NCI-H510A (cell line): Measurements from ENCODE around the gene GNA12.

Experiments used
- DNase-seq: peaks from one replicate; lab custom pipeline; 2025; lab: John Stamatoyannopoulos, UW

Gene GNA12

GRCh38 chr7:2834748-2835441, 9.2 kb downstream of the GNA12 start:
- DNase-seq: peak; percentile 43

GRCh38 chr7:2833083-2833910, 10.8 kb downstream of the GNA12 start:
- DNase-seq: no peak

- no peak for DNase-seq
Observed at GRCh38 chr7:2832461-2832860, 11.6 kb downstream of the GNA12 start.

DNA sequence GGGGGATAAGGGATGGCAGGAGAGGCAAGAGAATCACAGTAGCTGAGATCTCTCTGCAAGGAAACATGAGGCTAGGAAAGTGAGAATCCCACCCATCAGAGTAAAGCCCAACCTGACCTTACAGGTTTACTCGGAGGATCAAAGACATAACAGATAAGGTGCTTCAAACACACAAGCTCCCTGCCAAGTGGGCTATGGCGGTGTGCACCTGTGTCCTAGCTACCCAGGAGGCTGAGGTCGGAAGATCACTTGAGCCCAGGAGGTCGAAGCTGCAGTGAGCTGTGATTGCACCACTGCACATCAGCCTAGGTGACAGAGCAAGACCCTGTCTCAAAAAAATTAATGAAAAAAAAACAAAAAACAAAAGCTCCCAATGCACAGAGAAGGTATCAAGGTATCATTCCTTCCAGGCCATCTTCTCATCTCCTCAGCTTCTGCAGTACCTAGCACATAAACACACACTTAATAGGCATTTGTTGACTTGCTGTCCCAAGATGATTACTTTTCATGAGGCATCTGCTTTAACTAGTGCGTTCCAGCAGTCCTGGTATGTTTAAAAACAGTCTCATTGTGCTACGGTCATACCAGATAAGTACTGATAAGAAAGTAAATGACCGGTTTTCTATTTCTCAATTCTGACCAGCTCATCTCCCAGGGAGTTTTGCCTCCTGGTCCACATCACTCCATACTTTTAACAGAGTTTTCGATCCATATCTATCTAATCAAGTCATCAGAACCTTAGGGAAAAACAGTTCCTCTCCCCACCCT, 13.3 kb downstream of the GNA12 start:
- no peak for DNase-seq

GRCh38 chr7:2829040-2829439, 15.1 kb downstream of the GNA12 start:
- DNase-seq: no peak

- no peak for DNase-seq
Observed at GRCh38 chr7:2826771-2827170, 17.3 kb downstream of the GNA12 start.

DNA sequence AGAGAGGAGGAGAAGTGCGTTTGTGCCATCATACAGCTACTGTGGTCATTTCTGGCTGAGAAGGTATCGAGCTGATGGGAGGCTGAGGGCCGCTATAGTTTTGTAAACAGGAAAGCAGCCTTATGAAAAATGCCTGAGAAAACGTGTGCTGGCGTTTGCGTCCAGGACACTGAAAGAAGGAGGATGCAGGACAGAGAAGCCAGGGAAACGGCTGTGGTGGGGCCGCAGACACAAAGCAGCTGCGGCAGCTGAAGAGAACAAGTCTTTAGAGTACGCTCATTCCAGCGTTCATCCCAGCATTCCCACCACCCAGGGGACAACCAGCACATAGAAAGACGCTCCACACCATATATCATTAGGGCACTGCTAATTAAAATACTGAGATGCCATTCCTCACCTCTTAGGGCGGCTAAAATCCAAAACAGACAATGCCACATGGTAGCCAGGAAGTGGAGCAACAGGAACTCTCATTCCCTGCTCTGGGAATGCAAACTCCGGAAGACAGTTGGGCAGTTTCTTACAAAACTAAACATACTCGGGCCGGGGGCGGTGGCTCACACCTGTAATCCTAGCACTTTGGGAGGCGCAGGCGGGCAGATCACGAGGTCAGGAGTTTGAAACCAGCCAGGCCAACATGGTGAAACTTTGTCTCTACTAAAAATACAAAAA, 18.4 kb downstream of the GNA12 start:
- DNase-seq: no peak

DNA sequence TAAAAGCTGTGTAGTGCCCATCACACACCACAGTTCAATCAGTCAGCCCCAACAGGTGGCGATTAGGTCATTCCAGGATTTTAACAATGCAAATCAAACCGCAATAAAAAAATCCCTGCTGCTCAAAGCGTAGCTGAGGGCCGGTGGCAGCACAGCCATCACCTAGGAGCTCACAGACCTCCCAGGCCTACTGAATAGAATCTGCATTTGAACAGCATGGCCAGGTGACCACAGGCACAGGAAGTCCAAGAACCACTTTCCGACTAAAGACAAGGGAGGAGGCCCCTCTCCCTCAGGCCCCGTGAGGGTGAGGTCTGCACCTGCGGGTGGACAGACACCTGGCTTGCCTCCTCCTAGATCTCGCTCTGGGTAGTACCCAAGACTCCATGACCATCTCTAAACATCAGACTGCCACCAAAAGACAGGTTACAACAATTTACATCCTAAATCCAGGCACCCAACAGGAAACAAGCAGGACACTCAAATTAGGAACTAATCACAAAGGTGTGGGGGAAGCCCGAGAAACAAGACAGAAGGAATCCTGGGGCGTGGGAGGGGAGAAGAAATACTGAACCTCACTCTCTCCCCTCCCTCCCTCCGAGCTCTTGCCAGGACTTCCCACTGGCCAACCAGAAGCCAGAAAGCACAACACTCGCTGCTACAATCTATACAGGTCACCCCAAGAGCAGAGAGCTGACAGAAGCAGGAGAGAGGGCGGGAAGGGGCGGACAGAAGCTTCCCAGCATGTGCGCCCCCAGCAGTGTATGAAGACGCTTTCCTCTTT, 19.2 kb downstream of the GNA12 start:
- no peak for DNase-seq

GRCh38 chr7:2824026-2824677, 20.0 kb downstream of the GNA12 start:
- no peak for DNase-seq

GRCh38 chr7:2823130-2823529, 21.0 kb downstream of the GNA12 start:
- DNase-seq: no peak

DNA sequence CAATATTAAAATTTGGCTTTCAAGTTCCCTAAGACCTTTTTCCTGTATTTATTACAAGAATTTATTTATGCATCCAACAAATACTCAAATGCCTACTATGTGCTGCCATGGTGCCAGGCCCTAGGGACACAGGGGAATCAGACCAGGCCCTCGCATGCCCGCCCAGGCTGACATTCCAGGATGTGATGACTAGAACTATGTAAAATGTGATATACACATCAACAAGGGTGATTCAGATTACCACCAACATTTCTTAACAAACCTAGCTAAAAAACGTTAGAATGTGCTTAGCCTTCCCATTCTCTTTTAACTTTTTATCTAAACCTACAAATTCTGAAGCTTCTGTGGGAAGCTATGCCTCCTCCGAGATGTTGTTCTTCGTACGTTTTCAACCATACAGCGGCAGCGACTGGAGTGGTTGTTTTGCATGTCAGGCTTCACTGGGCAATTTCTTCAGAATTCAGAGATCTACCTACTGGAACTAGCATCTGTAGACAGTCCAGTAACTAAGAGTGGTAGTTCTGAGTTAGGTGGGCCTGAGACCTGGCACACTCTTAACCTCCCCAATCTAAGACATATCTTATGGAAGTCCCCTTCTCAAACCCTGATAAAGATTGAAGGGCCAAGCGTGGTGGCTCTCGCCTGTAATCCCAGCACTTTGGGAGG, 22.1 kb downstream of the GNA12 start:
- DNase-seq: no peak

- DNase-seq: no peak
Observed at GRCh38 chr7:2821161-2821841, 22.8 kb downstream of the GNA12 start.

- DNase-seq: no peak
Observed at GRCh38 chr7:2820508-2820934, 23.6 kb downstream of the GNA12 start.

DNA sequence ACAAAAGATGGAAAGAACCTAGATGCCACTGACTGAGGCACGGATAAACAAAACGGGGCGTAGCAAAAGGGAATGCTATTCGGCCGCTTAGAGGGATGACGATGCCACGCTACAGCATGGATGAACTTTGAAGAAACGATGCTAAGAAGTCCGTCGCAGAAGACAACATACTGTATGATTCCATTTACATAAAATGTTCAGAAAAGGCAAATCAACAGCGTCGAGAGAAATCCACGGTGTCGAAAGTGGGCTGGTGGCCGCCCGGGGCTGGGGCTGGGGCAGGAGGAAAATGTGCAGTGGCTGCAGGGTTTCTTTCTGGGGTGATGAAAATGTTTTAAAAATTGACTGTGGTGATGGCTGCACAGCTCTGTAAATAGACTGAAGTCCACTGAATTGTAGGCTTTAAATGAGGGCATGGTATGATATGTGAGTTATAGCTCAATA, 24.1 kb downstream of the GNA12 start:
- DNase-seq: no peak

- no peak for DNase-seq
Observed at GRCh38 chr7:2819161-2819953, 24.8 kb downstream of the GNA12 start.

DNA sequence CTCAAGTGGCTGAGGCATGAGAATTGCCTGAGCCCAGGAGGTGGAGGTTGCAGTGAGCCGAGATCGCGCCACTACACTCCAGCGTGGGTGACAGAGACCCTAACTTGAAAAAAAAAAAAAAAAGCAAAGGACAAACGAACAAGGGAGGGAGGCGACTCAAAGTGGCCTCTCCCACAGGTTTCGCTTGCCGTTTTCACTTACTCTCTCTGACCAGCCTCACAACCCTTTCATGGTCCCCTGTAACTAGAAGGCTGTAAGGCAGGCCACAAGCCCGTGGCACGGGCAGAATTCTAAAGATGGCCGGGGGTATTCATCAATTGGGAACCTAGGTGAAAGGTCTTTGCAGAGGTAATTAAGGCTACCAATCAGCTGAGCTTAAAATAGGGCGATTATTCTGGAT, 25.5 kb downstream of the GNA12 start:
- no peak for DNase-seq

DNA sequence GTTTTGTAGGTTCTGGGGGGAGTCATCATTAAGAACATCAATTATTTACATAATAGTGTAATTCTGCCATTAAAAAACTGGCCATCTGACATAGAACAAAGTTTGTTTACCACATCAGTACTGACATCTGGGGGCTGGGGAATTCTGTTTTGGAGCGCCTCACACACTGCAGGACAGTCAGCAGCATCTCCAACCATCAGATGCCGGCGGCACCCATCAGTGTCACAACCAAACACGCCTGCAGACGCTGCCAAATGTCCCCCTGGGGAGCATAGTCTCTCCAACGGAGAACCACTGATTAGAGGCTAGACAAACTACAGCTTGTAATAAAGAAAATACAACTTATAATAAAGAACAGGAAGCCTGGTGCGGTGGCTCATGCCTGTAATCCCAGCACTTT, 26.0 kb downstream of the GNA12 start:
- DNase-seq: no peak

DNA sequence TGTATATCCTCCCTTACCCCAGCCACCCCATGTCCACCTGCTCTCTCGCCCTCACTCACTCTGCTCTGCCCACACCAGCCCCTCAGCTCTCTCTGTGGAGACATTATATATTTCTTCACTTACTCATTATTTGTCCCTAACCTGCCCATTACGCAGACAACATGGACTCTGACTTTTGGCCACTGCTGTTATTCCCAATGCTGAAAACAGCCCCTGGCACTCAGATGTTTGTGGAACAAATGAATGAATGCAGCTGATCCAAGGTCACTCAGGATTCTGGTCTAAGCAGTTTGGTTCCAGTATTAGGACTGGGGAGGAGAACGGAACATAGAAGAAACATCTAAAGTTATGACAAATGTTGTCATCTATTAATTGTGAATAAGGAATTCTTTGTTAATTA, 26.7 kb downstream of the GNA12 start:
- no peak for DNase-seq

- DNase-seq: no peak
Observed at GRCh38 chr7:2815875-2816245, 28.2 kb downstream of the GNA12 start.
